GM21360 (cell line): ENCODE measurements around the gene CBL.

Experiments
- ATAC-seq: cut with Tn5 transposase; IDR thresholded peaks from one replicate; pipeline ENCODE4 v1.9.1; 2021; ENCODE audit warnings: mild to moderate bottlenecking, moderate library complexity; ENCODE audit not compliant: unreplicated experiment

The CBL gene

GRCh38 chr11:119307974-119308373 is 101.8 kb downstream of the CBL start:
- no peak for ATAC-seq

GRCh38 chr11:119309411-119309810 is 103.3 kb downstream of the CBL start:
- no peak for ATAC-seq

- ATAC-seq = no peak
These were observed 104.0 kb downstream of the CBL start for GRCh38 chr11:119309953-119310681.

- no peak for ATAC-seq
These were observed 104.5 kb downstream of the CBL start for GRCh38 chr11:119310682-119311052.

GRCh38 chr11:119314726-119315125 is 108.6 kb downstream of the CBL start:
- ATAC-seq = no peak

GRCh38 chr11:119315131-119316015 is 109.2 kb downstream of the CBL start:
- ATAC-seq = no peak

GRCh38 chr11:119316016-119316728 is 110.0 kb downstream of the CBL start:
- no peak for ATAC-seq

GRCh38 chr11:119316729-119317591 is 110.8 kb downstream of the CBL start, which contains the start of gene MCAM:
MCAM (minus strand) TSS chr11:119317130; CDS start chr11:119317101, 29 bp downstream.
- ATAC-seq = no peak

GRCh38 chr11:119317592-119318239 is 111.6 kb downstream of the CBL start:
- ATAC-seq = no peak

- ATAC-seq = no peak
These were observed 112.3 kb downstream of the CBL start for GRCh38 chr11:119318240-119319135.

- ATAC-seq = no peak
These were observed 113.1 kb downstream of the CBL start for GRCh38 chr11:119319136-119319699.

- no peak for ATAC-seq
These were observed 113.6 kb downstream of the CBL start for GRCh38 chr11:119319700-119320239.

GRCh38 chr11:119320240-119320775 is 114.2 kb downstream of the CBL start:
- no peak for ATAC-seq

GRCh38 chr11:119320776-119321524 is 114.8 kb downstream of the CBL start:
- ATAC-seq = no peak

GRCh38 chr11:119322360-119322739 is 116.2 kb downstream of the CBL start:
- ATAC-seq = no peak

- no peak for ATAC-seq
These were observed 116.9 kb downstream of the CBL start for GRCh38 chr11:119322921-119323531.

- ATAC-seq = no peak
These were observed 117.4 kb downstream of the CBL start for GRCh38 chr11:119323532-119324033.
